ENCODE measurements around the gene UBA52.

DNA sequence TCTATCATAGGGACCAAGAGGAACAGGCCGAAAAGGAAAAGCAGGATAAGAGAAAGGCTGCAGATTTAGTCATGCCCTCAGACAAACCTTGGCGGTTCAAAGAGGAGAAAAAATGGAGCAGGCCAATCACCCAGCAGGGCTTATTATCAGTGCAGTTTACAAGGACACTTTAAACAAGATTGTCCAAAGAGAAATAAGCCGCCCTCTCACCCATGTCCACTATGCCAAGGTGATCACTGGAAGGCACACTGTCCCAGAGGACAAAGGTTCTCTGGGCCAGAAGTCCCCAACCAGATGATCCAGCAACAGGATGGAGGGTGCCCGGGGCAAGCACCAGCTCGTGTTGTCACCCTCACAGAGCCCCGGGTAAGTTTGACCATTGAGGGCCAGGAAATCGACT is 8.7 kb downstream of the UBA52 start:
- TF ChIP-seq CTCF (IDR thresholded peaks at IDR 0.05; ENCODE audit: insufficient read depth, low read length) = no peak
- TF ChIP-seq POLR2AphosphoS5 (IDR thresholded peaks at IDR 0.05; ENCODE audit: low read depth) = no peak
- TF ChIP-seq GABPA (IDR thresholded peaks at IDR 0.05; ENCODE audit: low read depth) = no peak

All from HL-60 (cell line).